Measurements from ENCODE around the gene SLCO3A1.

DNA sequence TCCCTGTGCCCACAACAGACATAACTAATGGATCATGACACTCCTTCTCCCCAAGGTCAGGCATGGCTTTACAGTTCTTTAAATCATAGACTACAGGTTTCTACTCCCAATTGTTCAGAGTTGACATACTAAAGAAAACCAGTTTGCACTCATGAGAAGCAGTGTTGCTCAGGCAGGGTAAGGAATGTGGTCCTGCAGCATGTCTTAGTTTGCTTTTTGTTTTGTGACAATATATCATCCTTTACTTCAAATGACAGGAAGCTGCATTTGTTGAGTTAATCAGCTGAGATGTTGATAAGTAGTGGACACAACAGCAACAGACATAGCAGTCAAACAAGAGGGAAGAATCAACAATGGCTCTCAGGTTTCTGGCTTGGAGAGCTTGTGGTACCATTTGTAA is 267.5 kb downstream of the SLCO3A1 start:
- TF ChIP-seq, protein P1, sequence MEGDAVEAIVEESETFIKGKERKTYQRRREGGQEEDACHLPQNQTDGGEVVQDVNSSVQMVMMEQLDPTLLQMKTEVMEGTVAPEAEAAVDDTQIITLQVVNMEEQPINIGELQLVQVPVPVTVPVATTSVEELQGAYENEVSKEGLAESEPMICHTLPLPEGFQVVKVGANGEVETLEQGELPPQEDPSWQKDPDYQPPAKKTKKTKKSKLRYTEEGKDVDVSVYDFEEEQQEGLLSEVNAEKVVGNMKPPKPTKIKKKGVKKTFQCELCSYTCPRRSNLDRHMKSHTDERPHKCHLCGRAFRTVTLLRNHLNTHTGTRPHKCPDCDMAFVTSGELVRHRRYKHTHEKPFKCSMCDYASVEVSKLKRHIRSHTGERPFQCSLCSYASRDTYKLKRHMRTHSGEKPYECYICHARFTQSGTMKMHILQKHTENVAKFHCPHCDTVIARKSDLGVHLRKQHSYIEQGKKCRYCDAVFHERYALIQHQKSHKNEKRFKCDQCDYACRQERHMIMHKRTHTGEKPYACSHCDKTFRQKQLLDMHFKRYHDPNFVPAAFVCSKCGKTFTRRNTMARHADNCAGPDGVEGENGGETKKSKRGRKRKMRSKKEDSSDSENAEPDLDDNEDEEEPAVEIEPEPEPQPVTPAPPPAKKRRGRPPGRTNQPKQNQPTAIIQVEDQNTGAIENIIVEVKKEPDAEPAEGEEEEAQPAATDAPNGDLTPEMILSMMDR (IDR thresholded peaks at IDR 0.05; ENCODE audit: borderline replicate concordance, extremely low read depth, low read length, poor library complexity, severe bottlenecking), result no peak
- TF ChIP-seq EZH2 (IDR thresholded peaks at IDR 0.05; ENCODE audit: borderline replicate concordance, low read depth, low read length, severe bottlenecking), result no peak
